Epithelial cell of proximal tubule (primary cell): ENCODE measurements around the gene KCNC1. TPM values are rescaled to one million over a fixed set of nuclear protein-coding genes. Genes with fewer than 3 reads are reported as not detected.

Experiments
- DNase-seq: peaks from one replicate; pipeline ENCODE4 v3.0.0-alpha.2; 2011; ENCODE audit warnings: low read depth
- H3K4me3 ChIP-seq: 2 replicates; pipeline ENCODE4 v1.5.1; 2011; ENCODE audit warnings: low read depth, mild to moderate bottlenecking, low read length
- CTCF ChIP-seq: conservative IDR thresholded peaks from 2 replicates; pipeline ENCODE4 v1.5.1; 2012; ENCODE audit warnings: low read depth, mild to moderate bottlenecking, low read length
- total RNA-seq: library from RNA; depleted of rRNA; stranded (reverse); fragments of >200 nt; gene quantifications from 2 replicates; pipeline ENCODE4 v1.2.3, GENCODE V29; 2015

KCNC1 gene
- total RNA-seq, 1 donor from 2014 or later: not detected

- DNase-seq: no peak
- TF ChIP-seq CTCF: no peak
- H3K4me3 ChIP-seq: no peak overlapping the region
Measured at GRCh38 chr11:17733261-17733660, 1.3 kb upstream of the KCNC1 start.

- peak overlapping the region; percentile 37 for H3K4me3 ChIP-seq
- DNase-seq: no peak
- TF ChIP-seq CTCF: no peak
Measured at GRCh38 chr11:17734986-17735817, 621 bp downstream of the KCNC1 start.

- H3K4me3 ChIP-seq: no peak overlapping the region
- no peak for DNase-seq
- TF ChIP-seq CTCF: no peak
Measured at GRCh38 chr11:17735818-17736578, 1.4 kb downstream of the KCNC1 start.

- TF ChIP-seq CTCF: no peak
- DNase-seq: no peak
- no peak overlapping the region for H3K4me3 ChIP-seq
Measured at GRCh38 chr11:17736579-17736893, 2.0 kb downstream of the KCNC1 start.

- no peak for TF ChIP-seq CTCF
- no peak for DNase-seq
- no peak overlapping the region for H3K4me3 ChIP-seq
Measured at GRCh38 chr11:17736930-17737817, 2.6 kb downstream of the KCNC1 start.

- H3K4me3 ChIP-seq: no peak overlapping the region
- no peak for DNase-seq
- TF ChIP-seq CTCF: no peak
Measured at GRCh38 chr11:17738151-17738973, 3.8 kb downstream of the KCNC1 start.
